Activated CD8-positive, alpha-beta memory T cell treated with anti-CD3 and anti-CD28 coated beads, Interleukin-2, amount 50 U/mL, for 1 hour (primary cell): ENCODE data around the gene STX8.

Source experiments
- DNase-seq: peaks from one replicate; pipeline ENCODE4 v3.0.0-alpha.2; 2020; ENCODE audit errors: extremely low read depth

The STX8 gene

GRCh38 chr17:9239793-9240658, 335.6 kb downstream of the STX8 start:
- DNase-seq, result no peak

DNA sequence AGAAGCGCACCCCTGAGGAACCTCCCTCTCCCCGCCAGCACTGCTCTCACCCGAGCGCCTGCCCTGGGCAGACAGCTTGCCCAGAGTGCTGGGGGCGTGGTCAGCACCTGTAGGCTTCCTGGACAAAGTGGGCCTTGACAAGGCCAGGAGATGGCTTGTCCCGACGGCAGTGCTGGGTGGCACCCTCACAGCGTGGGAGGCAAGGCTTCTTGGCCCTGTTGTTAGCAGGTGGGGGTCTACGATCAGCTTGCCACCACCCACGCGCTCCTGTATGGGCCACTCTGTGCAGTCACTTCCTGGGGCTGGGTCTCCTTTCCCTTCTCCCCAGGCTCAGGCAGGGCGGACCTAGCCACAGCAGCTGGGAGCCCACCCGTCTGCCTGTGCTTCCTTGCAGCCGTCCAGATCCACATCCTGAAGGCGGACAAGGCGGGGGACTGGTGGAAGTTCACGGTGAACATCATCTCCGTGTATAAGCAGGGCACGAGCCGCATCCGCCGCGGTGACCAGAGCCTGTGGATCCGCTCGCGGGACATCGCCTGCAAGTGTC, 336.3 kb downstream of the STX8 start:
- no peak for DNase-seq

DNA sequence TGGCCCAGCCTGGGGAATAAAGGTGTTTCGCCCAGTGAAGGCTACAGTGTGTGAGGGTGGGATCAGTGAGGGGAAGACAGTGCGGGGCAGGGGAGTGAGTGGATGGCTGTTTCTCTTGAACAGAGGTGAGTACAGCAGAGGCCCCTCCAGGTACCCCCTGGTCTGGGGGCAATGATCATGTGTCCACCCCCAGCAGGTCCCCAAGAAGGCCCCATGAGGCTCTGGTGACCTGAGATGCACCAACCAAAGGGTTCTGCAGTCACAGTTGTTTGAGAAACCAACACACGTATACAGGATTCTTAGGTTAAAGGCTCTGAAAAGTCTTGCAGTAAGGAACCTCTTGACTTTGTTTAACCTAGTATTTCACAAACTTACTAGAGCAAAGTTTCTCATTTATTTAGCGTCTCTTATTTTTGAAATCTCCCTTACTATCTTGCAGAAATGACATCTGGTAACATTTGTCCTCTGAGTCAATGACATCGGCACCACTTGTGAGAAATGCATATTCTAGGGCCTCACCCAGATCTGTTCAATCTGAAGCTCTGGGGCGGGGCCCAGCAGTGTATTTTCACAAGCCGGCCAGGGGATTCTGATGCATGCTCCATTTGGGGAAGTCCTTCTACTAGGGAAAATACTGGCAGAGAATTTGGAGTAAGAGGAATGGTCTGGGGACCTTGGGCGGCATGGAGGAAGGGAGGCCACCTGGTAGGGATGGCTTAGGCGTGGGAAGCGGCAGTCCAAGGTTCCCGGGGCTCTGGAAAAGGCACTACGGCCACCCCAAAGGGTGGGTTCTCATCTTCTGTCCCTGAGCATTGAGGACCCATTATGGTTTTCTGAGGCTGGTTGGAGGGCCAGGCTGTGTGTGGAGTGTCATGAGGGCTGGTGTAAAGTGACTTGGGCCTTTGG, 337.0 kb downstream of the STX8 start:
- no peak for DNase-seq

GRCh38 chr17:9237661-9238301, 337.8 kb downstream of the STX8 start:
- DNase-seq, result no peak

GRCh38 chr17:9237053-9237410, 338.6 kb downstream of the STX8 start:
- DNase-seq, result no peak

DNA sequence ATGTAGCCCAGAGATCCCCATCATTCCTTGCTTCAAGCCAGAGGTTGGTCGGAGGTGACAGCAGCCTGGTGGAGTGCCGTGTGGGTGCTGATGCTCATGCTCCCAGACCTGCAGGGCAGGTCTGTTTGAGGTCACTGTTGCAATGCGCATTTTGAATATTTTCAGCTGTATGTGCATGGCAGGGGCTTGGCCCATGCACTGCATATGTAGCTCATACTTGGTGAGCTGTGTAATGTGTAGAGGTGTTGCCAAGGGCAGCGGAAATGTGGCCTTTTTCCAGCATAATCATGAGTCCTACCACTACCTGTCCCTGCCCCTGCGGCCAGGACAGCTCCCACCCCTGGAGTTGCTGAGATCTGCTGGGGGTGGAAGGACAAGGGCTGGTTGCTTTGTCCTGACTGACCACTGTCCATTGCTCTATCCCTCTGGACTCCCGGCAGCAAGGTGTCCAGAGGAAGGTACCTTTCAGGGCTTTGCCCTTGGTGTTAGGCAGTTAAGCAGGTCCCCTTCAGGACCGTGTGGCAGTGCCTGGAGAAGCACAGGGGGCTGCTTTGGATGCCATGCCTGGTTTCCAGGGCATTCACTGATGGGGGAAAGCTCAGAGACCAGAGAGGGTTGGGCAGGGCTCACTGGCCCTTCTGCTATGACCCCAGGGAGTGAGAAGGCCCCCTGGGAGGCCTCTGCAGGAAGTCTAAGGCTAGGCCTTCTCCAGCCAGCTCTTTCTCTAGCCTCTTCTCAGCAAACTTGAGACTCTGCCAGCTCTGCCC, 339.2 kb downstream of the STX8 start:
- DNase-seq, result no peak

- DNase-seq, result no peak
Observed at GRCh38 chr17:9235346-9235745, 340.3 kb downstream of the STX8 start.

DNA sequence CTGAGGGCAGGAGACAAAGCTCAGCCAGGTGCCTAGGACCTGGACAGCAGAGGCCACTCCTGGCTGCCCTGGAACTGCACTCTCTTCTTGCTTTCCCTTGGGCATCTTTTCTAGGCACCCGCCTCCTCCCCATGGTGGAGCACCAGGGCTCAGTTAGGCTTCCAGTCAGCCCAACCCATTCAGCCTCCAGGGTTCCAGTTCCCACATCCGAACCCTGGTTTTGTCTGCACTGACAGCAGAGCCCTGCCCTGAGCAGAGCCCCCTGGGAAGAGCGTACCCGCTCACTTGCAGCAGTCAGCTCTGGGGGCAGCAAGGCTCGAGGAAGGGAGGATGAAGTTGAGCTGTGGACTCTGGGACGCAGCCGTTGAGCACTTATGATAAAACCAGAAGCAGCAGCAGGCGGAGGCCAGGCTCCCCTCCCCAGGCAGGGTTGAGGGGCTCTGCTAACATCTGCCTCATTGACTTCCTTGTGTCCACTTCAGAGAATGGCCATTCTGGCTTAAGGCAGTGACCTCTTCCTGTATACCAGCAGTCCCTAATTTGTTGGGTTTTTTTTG, 341.2 kb downstream of the STX8 start:
- no peak for DNase-seq

DNA sequence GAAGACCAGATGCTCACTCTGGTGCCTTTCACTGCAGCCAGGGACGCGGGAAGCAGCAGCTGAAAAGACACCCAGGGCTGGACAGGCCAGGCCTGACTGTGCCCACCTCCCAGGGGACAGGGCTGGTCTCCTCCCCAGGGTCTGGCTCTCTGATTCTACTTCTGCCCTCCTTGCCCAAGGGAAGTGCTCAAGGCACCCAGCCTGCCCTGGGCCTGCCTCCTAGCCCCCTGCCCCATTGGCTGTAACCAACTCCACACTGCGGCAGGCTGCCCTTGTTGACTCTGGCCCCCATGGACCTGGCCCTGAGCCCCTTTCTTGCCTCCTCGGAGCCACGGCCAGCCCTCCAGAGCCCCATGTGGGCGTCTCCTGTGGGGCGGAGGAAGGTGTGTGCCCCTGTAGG, 341.9 kb downstream of the STX8 start:
- DNase-seq, result no peak

- no peak for DNase-seq
Observed at GRCh38 chr17:9233271-9233599, 342.4 kb downstream of the STX8 start.

DNA sequence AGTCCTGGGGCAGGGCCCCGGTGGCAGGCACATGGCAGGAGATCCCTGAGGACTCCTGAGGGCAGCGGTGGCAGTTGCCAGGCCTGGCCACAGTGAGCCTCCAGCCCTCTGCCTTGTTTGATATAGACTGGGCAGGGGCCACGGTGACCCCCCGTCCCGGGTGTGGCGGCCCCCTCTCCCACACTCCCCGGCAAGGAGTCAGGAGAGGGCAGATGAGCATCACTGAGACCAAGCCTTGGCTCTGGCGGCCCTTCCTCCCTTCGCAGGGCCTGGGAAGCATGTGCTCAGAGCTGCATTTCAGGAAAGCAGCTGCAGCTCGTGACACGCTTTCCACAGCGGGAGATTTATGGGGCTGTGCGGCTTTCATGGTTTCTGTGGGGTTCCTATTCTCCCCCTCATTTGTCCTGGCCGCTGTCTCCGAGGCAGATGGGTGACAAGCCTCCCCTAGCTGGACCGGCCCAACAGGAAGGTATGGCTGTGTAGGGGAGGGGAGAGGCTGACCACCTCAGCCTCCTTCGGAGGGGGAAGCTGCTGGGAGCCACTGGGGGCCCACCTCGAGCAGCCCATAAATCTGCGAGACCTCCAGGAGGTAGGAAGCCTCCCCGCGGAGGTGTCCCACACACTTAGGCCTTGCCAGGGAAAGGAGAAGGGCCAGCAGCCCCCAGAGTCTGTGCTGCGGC, 342.9 kb downstream of the STX8 start:
- no peak for DNase-seq

DNA sequence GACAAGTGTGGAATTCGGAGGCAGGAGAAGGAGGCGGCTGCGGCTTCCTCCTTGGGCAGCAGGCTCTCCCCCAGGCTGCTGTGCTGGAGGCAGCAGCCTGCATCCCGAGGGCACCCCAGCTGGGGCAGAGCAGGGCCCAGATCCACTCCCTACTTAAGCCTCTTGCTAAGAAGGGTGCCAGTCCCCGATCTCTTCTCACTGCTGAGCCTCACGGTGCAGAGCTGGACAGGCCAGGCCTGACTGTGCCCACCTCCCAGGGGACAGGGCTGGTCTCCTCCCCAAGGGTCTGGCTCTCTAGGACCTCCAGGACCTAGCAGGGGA, 343.5 kb downstream of the STX8 start:
- no peak for DNase-seq

DNA sequence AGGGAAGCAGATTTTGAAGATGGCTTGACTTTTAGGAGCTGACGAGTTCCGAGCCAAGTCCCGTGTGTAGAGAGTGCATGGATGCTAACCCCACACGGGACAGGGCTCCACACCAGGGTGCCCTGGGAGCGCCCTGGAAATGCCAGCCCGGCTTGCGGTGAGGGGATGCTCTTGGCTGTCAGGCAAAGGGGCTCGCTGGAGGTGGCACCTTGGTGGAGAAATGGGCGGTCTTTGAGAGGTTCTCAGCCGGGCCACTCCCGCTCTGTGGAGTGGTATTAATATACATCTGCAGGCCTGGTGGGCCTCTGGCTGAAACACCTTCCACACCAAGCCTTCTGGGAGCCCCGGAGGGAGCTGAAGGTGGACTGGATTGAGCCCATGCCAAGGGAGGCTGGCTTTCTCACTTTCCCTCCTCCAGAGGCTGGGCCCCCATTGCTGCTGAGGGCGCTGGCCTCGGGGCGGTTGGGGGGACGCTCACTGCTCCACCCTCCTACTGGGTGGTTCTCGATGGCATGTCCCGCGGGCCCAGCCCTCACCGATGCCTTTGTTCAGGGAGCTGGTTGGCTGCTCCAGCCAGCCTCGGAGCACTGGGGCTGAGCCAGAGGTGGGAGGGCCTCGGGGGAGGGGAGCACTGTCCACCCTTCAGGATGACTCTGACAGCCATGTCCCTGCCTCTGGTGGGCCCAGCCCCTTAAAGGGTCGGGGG, 344.0 kb downstream of the STX8 start:
- DNase-seq, result no peak

DNA sequence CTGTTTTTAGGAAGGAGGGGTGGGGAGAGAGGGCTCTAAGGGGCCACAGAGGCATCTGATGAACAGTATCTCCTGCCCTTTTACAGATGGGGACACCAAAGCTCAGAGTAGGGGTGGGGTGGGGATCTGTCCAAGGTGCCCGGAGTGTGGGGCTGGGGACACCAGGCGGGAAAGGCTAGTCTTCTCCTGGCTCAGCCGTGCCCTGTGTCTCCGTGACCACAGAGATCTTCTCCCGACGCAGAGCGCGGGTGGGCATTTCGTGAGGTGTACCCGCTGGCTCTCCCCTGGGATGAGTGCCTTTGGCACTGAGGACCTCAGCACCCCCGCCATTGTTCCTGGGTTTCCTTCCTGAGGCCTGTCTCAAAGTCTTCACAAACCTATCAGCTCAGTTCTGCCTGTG, 344.8 kb downstream of the STX8 start:
- no peak for DNase-seq

- DNase-seq, result no peak
Observed at GRCh38 chr17:9230346-9230745, 345.3 kb downstream of the STX8 start.

DNA sequence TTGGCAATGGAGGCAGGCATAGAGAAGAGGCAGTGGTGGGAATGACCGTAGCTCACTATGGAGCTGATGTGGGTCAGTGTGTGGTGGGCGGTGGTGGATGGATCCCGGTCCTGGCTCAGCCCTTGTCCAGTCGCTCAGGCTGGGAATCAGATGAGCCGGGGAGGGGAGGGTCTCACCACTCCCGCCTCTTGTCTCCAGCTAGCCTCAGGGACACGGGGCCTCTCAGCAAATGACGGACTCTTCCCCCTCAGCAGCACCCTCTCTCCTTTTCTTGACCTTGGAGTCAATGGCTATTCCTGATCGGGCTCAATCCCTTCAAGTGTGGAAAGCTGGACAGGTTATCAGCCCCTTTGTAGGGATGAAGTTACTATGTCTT, 345.8 kb downstream of the STX8 start:
- no peak for DNase-seq

DNA sequence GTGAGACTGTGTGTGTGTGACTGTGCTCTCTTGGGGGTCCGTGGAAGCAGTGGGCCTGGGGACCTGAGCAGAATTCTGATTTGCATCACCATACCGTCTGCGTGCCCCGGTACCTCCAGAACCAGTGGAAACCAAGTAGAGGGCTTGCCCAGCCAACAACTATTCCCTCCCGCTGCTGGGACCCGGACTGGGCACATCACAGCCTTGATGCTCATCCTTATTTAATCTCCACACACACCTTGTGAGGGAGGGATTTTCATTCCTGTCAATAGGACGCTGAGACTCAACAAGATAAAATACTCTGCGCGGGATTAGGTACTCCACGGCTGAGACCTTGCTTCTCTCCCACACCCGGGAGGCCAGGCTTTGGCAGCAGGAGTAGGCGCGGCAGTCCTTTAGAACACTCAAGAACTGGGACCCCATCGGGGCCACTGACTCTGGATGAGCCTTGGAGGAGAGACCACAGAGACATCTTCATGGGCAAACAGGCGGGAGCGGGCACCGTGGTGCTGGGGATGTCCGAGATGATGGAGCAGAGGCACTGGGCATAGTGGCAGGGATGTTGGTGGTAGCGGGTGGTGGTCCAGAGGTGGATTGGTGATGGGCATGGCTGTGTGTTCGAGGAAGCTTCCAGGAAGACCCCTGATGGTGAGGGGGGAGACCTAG, 346.3 kb downstream of the STX8 start:
- DNase-seq, result no peak

- DNase-seq, result no peak
Observed at GRCh38 chr17:9228408-9229159, 347.0 kb downstream of the STX8 start.

DNA sequence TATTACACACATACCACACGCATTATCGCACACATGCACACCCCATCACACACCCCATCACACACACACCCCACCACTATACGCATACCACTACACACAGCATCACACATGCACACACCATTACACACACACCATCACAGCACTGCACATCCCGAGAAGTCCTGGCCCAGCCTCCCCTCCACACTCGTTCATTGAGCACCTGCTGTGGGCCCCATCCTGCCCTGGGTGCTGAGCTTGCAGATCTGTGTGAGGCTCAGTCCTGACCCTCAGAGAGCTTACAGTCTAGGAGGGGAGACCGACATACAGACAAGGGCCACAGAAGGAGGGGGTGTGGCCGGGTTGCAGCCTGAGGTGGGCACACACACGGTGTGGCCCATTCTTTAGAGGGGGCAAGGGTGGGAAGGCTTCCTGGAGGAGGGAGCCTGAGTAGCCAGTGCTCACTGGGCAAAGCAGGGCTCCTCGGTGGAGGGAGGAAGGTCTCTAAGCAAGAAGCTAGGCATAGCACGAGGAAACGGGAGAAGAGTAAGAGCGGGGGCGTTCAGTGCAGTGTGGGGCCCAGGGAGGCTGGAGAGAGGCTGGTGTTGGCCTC, 347.7 kb downstream of the STX8 start:
- DNase-seq, result no peak
